HFFc6 (cell line): ENCODE measurements around the gene OARD1. TPM values are rescaled to one million over a fixed set of nuclear protein-coding genes. Genes with fewer than 3 reads are reported as not detected.

Source experiments
- DNase-seq: peaks from one replicate; pipeline ENCODE4 v3.0.0-alpha.2; 2018
- H3K27ac Mint-ChIP-seq: 2 replicates; pipeline ENCODE4 v1.8.0; 2020; ENCODE audit warnings: mild to moderate bottlenecking, mixed read lengths
- H3K27me3 Mint-ChIP-seq: 2 replicates; pipeline ENCODE4 v1.8.0; 2021; ENCODE audit warnings: mild to moderate bottlenecking, moderate library complexity, mixed read lengths; ENCODE audit not compliant: insufficient read depth
- H3K36me3 Mint-ChIP-seq: 2 replicates; pipeline ENCODE4 v1.8.0; 2021; ENCODE audit warnings: low read depth, mixed read lengths
- H3K4me1 Mint-ChIP-seq: 2 replicates; pipeline ENCODE4 v1.8.0; 2020; ENCODE audit warnings: low read depth, mixed read lengths
- H3K4me3 Mint-ChIP-seq: 2 replicates; pipeline ENCODE4 v1.8.0; 2020; ENCODE audit warnings: mild to moderate bottlenecking, moderate library complexity, mixed read lengths
- H3K9me3 Mint-ChIP-seq: 2 replicates; pipeline ENCODE4 v1.8.0; 2020; ENCODE audit warnings: mild to moderate bottlenecking, mixed read lengths
- CTCF ChIP-seq: fragments of 200-600 bp; sonication (generic); IDR thresholded peaks from 2 replicates; pipeline ENCODE4 v1.5.0; 2021; ENCODE audit warnings: antibody characterized with exemption, mild to moderate bottlenecking
- total RNA-seq, 6 experiments: library from RNA; stranded (reverse); fragmentation: NEBNext Ultra II Directional; extraction: Animal tissue kit (Norgen Biotek cat#: 25700); gene quantifications; 2 replicates in 1 of 6; 3 replicates in 5 of 6; pipeline ENCODE4 v1.2.3, GENCODE V29; 2021

The OARD1 gene
- total RNA-seq, 6 experiments from 2014 or later: 10.9 to 14.2 (median 11.8) TPM

DNA sequence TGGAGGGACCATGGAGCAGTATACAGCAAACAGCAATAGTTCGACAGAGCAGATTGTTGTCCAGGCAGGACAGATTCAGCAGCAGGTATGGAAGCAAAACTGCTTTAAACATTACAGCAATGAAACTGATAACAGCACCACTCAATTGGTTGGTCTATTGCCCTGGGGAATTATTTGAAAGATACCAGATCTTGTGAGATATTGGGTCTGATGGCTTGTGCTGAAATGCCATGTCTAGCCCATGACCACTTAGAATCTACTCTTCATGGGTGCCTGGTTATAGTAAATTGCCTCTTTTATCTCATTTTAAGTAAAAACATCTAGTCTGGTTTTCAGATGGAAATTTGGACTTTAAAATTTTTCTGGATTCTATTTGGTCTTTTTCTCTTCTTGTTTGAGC is 6.9 kb upstream of the OARD1 start:
- no peaks in the 10 kb centered on the region for H3K9me3 Mint-ChIP-seq
- peaks cover 32% of the 10 kb centered on the region for H3K36me3 Mint-ChIP-seq
- peaks cover 2% of the 10 kb centered on the region; the same call in 1 of the 2 replicates for H3K27me3 Mint-ChIP-seq
- no peak overlapping the region; the same call in 1 of the 2 replicates for H3K27ac Mint-ChIP-seq
- no peak for TF ChIP-seq CTCF
- H3K4me1 Mint-ChIP-seq: peaks cover 41% of the 10 kb centered on the region
- DNase-seq: no peak
- H3K4me3 Mint-ChIP-seq: no peak overlapping the region

GRCh38 chr6:41078101-41078500 is 5.9 kb upstream of the OARD1 start:
- H3K4me1 Mint-ChIP-seq: peaks cover 44% of the 10 kb centered on the region
- no peak overlapping the region for H3K27ac Mint-ChIP-seq
- DNase-seq: no peak
- peaks cover 3% of the 10 kb centered on the region; the same call in 1 of the 2 replicates for H3K27me3 Mint-ChIP-seq
- no peak for TF ChIP-seq CTCF
- H3K4me3 Mint-ChIP-seq: no peak overlapping the region
- no peaks in the 10 kb centered on the region for H3K9me3 Mint-ChIP-seq
- H3K36me3 Mint-ChIP-seq: peaks cover 26% of the 10 kb centered on the region

GRCh38 chr6:41077536-41077935 is 5.4 kb upstream of the OARD1 start:
- Mint-ChIP-seq H3K27ac (no peak overlapping the region), H3K36me3 (peaks cover 26% of the 10 kb centered on the region), H3K4me3 (no peak overlapping the region), H3K9me3 (no peaks in the 10 kb centered on the region), H3K27me3 (peaks cover 3% of the 10 kb centered on the region; the same call in 1 of the 2 replicates), H3K4me1 (peaks cover 44% of the 10 kb centered on the region)
- DNase-seq: no peak
- TF ChIP-seq CTCF: no peak

DNA sequence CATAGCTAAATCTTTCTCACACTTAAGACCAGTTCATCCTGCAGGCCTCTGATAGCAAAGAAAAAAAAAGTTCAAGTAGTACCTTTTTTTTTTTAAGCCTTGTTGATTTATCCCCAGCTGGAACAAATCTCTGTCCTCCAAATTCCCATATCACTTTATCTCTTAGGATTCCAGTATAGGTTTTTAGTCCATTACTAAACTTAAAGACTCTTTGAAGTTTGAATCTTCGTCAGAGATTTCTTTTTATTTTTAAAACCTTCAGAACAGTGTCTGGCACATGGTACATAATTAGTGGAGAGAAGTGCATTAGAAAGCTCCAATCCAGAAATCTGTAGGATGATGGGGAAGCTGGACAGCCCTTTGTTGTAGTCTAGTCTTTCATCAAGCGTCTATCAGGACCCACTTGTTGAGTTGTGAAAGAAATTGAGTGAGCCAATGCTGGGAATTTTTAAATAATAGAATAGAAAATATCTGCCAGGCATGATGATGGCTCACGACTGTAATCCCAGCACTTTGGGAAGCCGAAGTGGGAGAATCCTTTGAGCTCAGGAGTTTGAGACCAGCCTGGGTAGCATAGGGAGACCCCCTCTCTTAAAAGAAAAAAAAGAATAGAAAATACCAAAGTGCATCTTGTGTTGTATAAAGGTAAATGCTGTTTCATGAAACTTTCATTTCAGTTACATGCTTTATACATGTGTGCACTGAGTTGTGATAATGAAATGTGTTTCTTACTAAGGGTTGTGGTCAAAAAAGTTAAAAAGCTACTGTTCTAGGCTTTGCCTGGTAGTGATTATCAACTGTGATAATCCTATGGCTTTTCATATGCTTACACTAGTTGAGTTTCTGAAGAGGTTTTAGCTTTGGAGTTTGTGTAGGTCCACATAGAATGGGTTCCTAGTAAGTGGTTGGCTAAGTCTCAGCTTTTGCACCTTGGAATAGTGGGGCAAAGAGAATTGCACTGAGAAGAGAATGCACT is 3.8 kb upstream of the OARD1 start:
- no peak for DNase-seq
- Mint-ChIP-seq H3K27me3 (peaks cover 3% of the 10 kb centered on the region; the same call in 1 of the 2 replicates), H3K36me3 (peaks cover 19% of the 10 kb centered on the region), H3K4me1 (peaks cover 50% of the 10 kb centered on the region), H3K27ac (peak overlapping the region; percentile 38; the same call in 1 of the 2 replicates), H3K4me3 (peak overlapping the region; percentile 90), H3K9me3 (no peaks in the 10 kb centered on the region)
- no peak for TF ChIP-seq CTCF

- Mint-ChIP-seq H3K36me3 (peaks cover 15% of the 10 kb centered on the region), H3K4me1 (peaks cover 57% of the 10 kb centered on the region), H3K27me3 (peaks cover 1% of the 10 kb centered on the region; the same call in 1 of the 2 replicates)
Measured at GRCh38 chr6:41074692-41075436, 2.7 kb upstream of the OARD1 start.

More at GRCh38 chr6:41074692-41075436, 2.7 kb upstream of the OARD1 start:
- no peak for TF ChIP-seq CTCF
- DNase-seq: peak; percentile 19
- Mint-ChIP-seq H3K4me3 (peak overlapping the region; percentile 90), H3K27ac (peak overlapping the region; percentile 89), H3K9me3 (no peaks in the 10 kb centered on the region)
